Coronary artery (tissue), 2 donors: Measurements from ENCODE around the gene MPZL2.

Experiments used
- DNase-seq: peaks from one replicate; pipeline ENCODE4 v3.0.0-alpha.2; 2017; ENCODE audit warnings: low spot score
- H3K27ac ChIP-seq, 2 donors: fragments of 200-600 bp; sonication (generic); one replicate each; pipeline ENCODE4 v1.5.1; 2016 to 2019
- H3K4me3 ChIP-seq: fragments of 200-600 bp; sonication (generic); 2 replicates; pipeline ENCODE4 v1.5.1; 2016; ENCODE audit warnings: mild to moderate bottlenecking, moderate library complexity
- CTCF ChIP-seq: fragments of 200-600 bp; sonication (generic); IDR thresholded peaks from one replicate; pipeline ENCODE4 v1.5.1; 2019; ENCODE audit warnings: antibody characterized with exemption

MPZL2 gene

GRCh38 chr11:118306556-118306955 lies 42.5 kb upstream of the MPZL2 start:
- DNase-seq: no peak
- TF ChIP-seq CTCF: no peak
- no peak overlapping the region for H3K4me3 ChIP-seq
- H3K27ac ChIP-seq: no peak overlapping the region

- no peak for TF ChIP-seq CTCF
- Histone ChIP-seq H3K27ac (no peak overlapping the region), H3K4me3 (no peak overlapping the region)
- no peak for DNase-seq
These were observed 41.6 kb upstream of the MPZL2 start for GRCh38 chr11:118305726-118306125.

- Histone ChIP-seq H3K27ac (no peak within 1 kb of the TSS), H3K4me3 (no peak within 1 kb of the TSS)
- no peak for TF ChIP-seq CTCF
- DNase-seq: no peak
These were observed 40.6 kb upstream of the MPZL2 start, which contains the start of gene CD3E for GRCh38 chr11:118304568-118305248. Gene CD3E (plus strand): TSS chr11:118304730. CDS start chr11:118304953, 223 bp downstream.

- TF ChIP-seq CTCF: no peak
- H3K4me3 ChIP-seq: no peak overlapping the region
- DNase-seq: no peak
- H3K27ac ChIP-seq: no peak overlapping the region
These were observed 40.1 kb upstream of the MPZL2 start for GRCh38 chr11:118304227-118304567.

- Histone ChIP-seq H3K27ac (no peak overlapping the region), H3K4me3 (no peak overlapping the region)
- DNase-seq: no peak
- no peak for TF ChIP-seq CTCF
These were observed 37.6 kb upstream of the MPZL2 start for GRCh38 chr11:118301600-118302195.

- DNase-seq: no peak
- Histone ChIP-seq H3K27ac (no peak overlapping the region), H3K4me3 (no peak overlapping the region)
- TF ChIP-seq CTCF: no peak
These were observed 31.8 kb upstream of the MPZL2 start for GRCh38 chr11:118295815-118296454.

GRCh38 chr11:118295199-118295598 lies 31.1 kb upstream of the MPZL2 start:
- Histone ChIP-seq H3K4me3 (no peak overlapping the region), H3K27ac (no peak overlapping the region)
- no peak for DNase-seq
- TF ChIP-seq CTCF: no peak
